GM23338 (cell line): ENCODE data around the gene TMPRSS2. TPM values are rescaled to one million over a fixed set of nuclear protein-coding genes. Genes with fewer than 3 reads are reported as not detected.

Source experiments
- ATAC-seq: fragments of 200-7000 bp; cut with Tn5 transposase; 3 replicates; pipeline ENCODE4 v1.9.1; 2020
- DNase-seq: peaks from one replicate; pipeline ENCODE4 v3.0.0-alpha.2; 2015; ENCODE audit warnings: low spot score
- H2AFZ ChIP-seq: fragments of 200-600 bp; sonication (generic); 2 replicates; pipeline ENCODE4 v1.8.0; 2016; ENCODE audit warnings: antibody characterized with exemption, mild to moderate bottlenecking, moderate library complexity
- H3F3A ChIP-seq: fragments of 200-600 bp; sonication (generic); replicated peaks from 2 replicates; pipeline ENCODE4 v1.8.0; 2017; ENCODE audit warnings: antibody characterized with exemption, mixed run types, low read depth
- H3K27ac ChIP-seq: fragments of 200-600 bp; sonication (generic); 2 replicates; pipeline ENCODE4 v1.6.1; 2016; ENCODE audit warnings: low read depth
- H3K27me3 ChIP-seq: fragments of 200-600 bp; sonication (generic); 2 replicates; pipeline ENCODE4 v1.8.0; 2016; ENCODE audit warnings: mild to moderate bottlenecking, mixed run types, moderate library complexity; ENCODE audit not compliant: insufficient read depth
- H3K36me3 ChIP-seq: fragments of 200-600 bp; sonication (generic); 2 replicates; pipeline ENCODE4 v1.8.0; 2016; ENCODE audit warnings: mild to moderate bottlenecking; ENCODE audit not compliant: insufficient read depth
- H3K4me1 ChIP-seq: fragments of 200-600 bp; sonication (generic); 2 replicates; pipeline ENCODE4 v1.8.0; 2016; ENCODE audit warnings: mild to moderate bottlenecking, moderate library complexity; ENCODE audit not compliant: insufficient read depth
- H3K4me2 ChIP-seq: fragments of 200-600 bp; sonication (generic); 2 replicates; pipeline ENCODE4 v1.7.1; 2017; ENCODE audit warnings: mixed run types
- H3K4me3 ChIP-seq: fragments of 200-600 bp; sonication (generic); 2 replicates; pipeline ENCODE4 v1.6.1; 2016; ENCODE audit warnings: mixed run types
- H3K79me2 ChIP-seq: fragments of 200-600 bp; sonication (generic); replicated peaks from 2 replicates; pipeline ENCODE4 v1.8.0; 2017; ENCODE audit warnings: mild to moderate bottlenecking; ENCODE audit not compliant: insufficient read depth
- H3K9me2 ChIP-seq: fragments of 200-600 bp; sonication (generic); 2 replicates; pipeline ENCODE4 v1.8.0; 2017; ENCODE audit not compliant: insufficient read depth
- H4K20me1 ChIP-seq: fragments of 200-600 bp; sonication (generic); replicated peaks from 2 replicates; pipeline ENCODE4 v1.8.0; 2017; ENCODE audit warnings: mild to moderate bottlenecking; ENCODE audit not compliant: insufficient read depth
- H3K27ac Mint-ChIP-seq: 2 replicates; pipeline ENCODE4 v1.8.0; 2020; ENCODE audit warnings: inconsistent platforms, mild to moderate bottlenecking, moderate library complexity, mixed read lengths
- H3K27me3 Mint-ChIP-seq: 3 replicates; pipeline ENCODE4 v1.8.0; 2022; ENCODE audit warnings: low read depth, mild to moderate bottlenecking, moderate library complexity, mixed read lengths, inconsistent platforms; ENCODE audit not compliant: insufficient read depth, poor library complexity
- H3K36me3 Mint-ChIP-seq: 3 replicates; pipeline ENCODE4 v1.8.0; 2021; ENCODE audit warnings: low read depth, mild to moderate bottlenecking, inconsistent platforms, moderate library complexity, mixed read lengths
- H3K4me1 Mint-ChIP-seq: 3 replicates; pipeline ENCODE4 v1.8.0; 2020; ENCODE audit warnings: mild to moderate bottlenecking, inconsistent platforms, mixed read lengths
- H3K4me3 Mint-ChIP-seq: 3 replicates; pipeline ENCODE4 v1.8.0; 2021; ENCODE audit warnings: moderate library complexity, mild to moderate bottlenecking, inconsistent platforms, mixed read lengths
- H3K9me3 Mint-ChIP-seq: 3 replicates; pipeline ENCODE4 v1.8.0; 2020; ENCODE audit warnings: moderate library complexity, mild to moderate bottlenecking, inconsistent platforms, mixed read lengths
- CREB1 ChIP-seq: fragments of 250-450 bp; sonication (Bioruptor Pico); IDR thresholded peaks from 2 replicates; pipeline ENCODE4 v1.5.0; 2020; ENCODE audit warnings: low read depth, mild to moderate bottlenecking, moderate library complexity
- EZH2 ChIP-seq: fragments of 200-600 bp; sonication (generic); IDR thresholded peaks from one replicate; pipeline ENCODE4 v1.8.0; 2017; ENCODE audit warnings: antibody characterized with exemption, mild to moderate bottlenecking, low read depth; ENCODE audit not compliant: unreplicated experiment
- POLR2AphosphoS5 ChIP-seq: IDR thresholded peaks from 2 replicates; pipeline ENCODE4 v1.6.1; 2016; ENCODE audit warnings: antibody characterized with exemption, low read depth
- polyA plus RNA-seq: library from polyadenylated mRNA; unstranded; fragments of >200 nt; fragmentation: Nextera tagmentation; extraction: Ambion mirVana; gene quantifications from 2 replicates; pipeline ENCODE4 v1.2.1, GENCODE V29; 2016
- total RNA-seq: library from RNA; depleted of rRNA; stranded (reverse); fragments of >200 nt; shearing (Covaris generic); gene quantifications from 2 replicates; pipeline ENCODE4 v1.2.3, GENCODE V29; 2014
- TF ChIP-seq, protein P1 (sequence below), 2 experiments: fragments of 200-600 bp in 1 of 2; sonication (generic) in 1 of 2; conservative IDR thresholded peaks; 2 replicates each; pipeline versions ENCODE4 v1.5.1 to v1.6.1; 2016 to 2017; ENCODE audit warnings: antibody characterized with exemption in 2 of 2, low read depth in 2 of 2, mild to moderate bottlenecking in 2 of 2, moderate library complexity in 1 of 2

The TMPRSS2 gene
- total and polyA plus RNA-seq, 2 experiments from 2014 or later, result 2.3 to 4.9 TPM

DNA sequence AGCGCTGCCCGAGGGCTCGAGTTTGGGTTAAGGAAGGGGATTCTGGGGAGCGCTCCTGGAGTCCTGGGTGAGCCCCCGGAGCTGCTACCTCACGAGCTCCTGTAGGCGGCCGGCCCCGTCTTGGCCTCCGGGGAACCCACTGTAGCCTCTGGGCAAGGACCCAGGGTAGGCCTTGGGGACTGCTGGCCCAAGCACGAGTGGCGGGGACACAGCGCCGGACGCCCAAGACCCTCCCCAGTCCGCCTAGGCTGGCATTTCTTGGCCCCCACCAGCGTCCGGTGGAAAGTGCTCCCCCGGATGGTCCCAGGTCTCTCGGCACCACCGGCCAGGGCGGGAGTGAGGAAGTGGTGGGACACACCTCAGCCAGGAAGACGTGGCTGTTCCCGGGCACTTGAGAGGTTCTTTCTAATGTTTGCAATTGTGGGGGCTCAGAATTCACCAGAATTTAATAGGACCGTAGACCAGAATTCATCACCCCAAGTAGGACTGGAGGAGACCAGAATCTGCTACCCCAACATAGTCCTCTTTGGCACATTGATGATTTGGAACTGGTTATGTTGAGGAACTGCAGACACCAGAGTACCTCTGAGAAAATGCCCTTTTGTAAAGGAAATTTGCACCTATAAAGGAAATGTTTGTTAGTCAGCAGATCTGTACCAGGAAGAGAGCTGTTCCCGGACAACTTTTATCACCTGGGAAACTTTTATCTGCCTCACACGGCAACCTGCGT, 622 bp upstream of the TMPRSS2 start:
- H3F3A ChIP-seq, result 0 out of 2 replicates have a peak, but pooled peaks cover 4% of the 10 kb centered on the region
- H3K4me1 ChIP-seq, result peaks cover 16% of the 10 kb centered on the region
- Mint-ChIP-seq H3K4me1 (peaks cover 16% of the 10 kb centered on the region), H3K4me3 (peak overlapping the region; percentile 70), H3K36me3 (no peaks in the 10 kb centered on the region), H3K27ac (no peak overlapping the region), H3K9me3 (no peaks in the 10 kb centered on the region), H3K27me3 (peaks cover 37% of the 10 kb centered on the region)
- ATAC-seq (peak; percentile 13), DNase-seq (peak; percentile 65)
- peak overlapping the region; percentile 83 for H3K4me3 ChIP-seq
- H3K4me2 ChIP-seq, result peak overlapping the region; percentile 84
- H4K20me1 ChIP-seq, result peaks cover 3% of the 10 kb centered on the region; the same call in 1 of the 2 replicates
- no peaks in the 10 kb centered on the region for H3K9me2 ChIP-seq
- no peak overlapping the region for H3K27ac ChIP-seq
- H3K36me3 ChIP-seq, result no peaks in the 10 kb centered on the region
- peak overlapping the region; percentile 84 for H2AFZ ChIP-seq
- peaks cover 44% of the 10 kb centered on the region for H3K27me3 ChIP-seq
- 0 out of 2 replicates have a peak, but pooled peaks cover 3% of the 10 kb centered on the region for H3K79me2 ChIP-seq
- TF ChIP-seq, protein P1, sequence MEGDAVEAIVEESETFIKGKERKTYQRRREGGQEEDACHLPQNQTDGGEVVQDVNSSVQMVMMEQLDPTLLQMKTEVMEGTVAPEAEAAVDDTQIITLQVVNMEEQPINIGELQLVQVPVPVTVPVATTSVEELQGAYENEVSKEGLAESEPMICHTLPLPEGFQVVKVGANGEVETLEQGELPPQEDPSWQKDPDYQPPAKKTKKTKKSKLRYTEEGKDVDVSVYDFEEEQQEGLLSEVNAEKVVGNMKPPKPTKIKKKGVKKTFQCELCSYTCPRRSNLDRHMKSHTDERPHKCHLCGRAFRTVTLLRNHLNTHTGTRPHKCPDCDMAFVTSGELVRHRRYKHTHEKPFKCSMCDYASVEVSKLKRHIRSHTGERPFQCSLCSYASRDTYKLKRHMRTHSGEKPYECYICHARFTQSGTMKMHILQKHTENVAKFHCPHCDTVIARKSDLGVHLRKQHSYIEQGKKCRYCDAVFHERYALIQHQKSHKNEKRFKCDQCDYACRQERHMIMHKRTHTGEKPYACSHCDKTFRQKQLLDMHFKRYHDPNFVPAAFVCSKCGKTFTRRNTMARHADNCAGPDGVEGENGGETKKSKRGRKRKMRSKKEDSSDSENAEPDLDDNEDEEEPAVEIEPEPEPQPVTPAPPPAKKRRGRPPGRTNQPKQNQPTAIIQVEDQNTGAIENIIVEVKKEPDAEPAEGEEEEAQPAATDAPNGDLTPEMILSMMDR (conservative IDR thresholded peaks at IDR 0.05; ENCODE audit: low read depth in 2 of 2), result 0 out of 4 replicates have a peak, but pooled peaks of 1 of the 2 experiments have one; percentile 15
- TF ChIP-seq CREB1 (CRISPR knock-in tag), result no peak

DNA sequence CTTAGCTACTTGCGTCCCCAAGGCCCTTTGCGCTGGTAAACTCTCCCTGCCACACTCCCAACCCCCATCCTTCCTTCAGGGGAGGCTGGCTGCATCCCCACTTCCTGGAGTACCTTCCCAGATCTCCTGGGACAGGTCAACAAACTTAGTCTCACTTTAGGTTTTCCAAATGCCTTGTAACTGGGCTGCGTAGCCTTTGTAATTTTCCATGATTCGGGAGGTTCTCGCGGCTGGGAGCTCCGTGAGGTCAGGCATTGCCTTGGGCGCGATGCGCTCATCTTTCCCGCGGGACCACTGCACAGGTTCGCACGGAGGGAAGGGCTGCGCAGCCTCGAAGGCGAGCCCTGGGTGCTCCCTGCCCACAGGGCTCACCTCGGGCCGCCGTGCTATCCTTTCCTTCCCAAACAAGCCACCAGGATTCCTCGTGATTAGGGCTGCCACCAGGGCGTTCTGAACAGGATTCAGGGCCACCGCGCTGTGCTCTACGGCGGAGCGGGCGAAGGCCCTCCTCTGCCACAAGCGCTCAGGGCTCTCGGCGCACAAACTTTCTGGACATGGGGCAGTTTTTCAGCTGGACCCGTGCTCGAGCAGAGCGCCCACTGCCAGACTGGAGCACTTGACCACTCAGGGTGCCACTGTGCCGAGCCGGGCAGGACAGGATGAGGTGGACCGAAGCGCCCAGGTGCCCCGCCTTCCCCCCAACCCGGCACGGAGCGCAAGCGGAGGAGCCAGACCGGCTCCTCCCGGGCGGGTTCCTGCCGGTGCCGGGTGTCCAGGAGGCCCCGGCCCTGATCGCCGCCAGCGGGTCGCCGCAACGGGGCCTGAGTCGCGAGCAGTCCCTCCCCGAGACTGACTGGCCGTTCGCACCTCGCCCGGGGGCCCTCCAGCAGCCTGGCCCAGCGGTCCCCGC, 1.1 kb downstream of the TMPRSS2 start:
- Histone ChIP-seq H3K4me1 (peaks cover 16% of the 10 kb centered on the region), H3F3A (0 out of 2 replicates have a peak, but pooled peaks cover 4% of the 10 kb centered on the region), H4K20me1 (peaks cover 3% of the 10 kb centered on the region; the same call in 1 of the 2 replicates), H2AFZ (peak overlapping the region; percentile 96), H3K36me3 (no peaks in the 10 kb centered on the region), H3K27me3 (peaks cover 44% of the 10 kb centered on the region), H3K9me2 (no peaks in the 10 kb centered on the region), H3K4me3 (peak overlapping the region; percentile 83), H3K79me2 (0 out of 2 replicates have a peak, but pooled peaks cover 3% of the 10 kb centered on the region), H3K4me2 (peak overlapping the region; percentile 95), H3K27ac (no peak overlapping the region)
- Mint-ChIP-seq H3K36me3 (no peaks in the 10 kb centered on the region), H3K4me3 (peak overlapping the region; percentile 83), H3K9me3 (no peaks in the 10 kb centered on the region), H3K27me3 (peaks cover 40% of the 10 kb centered on the region), H3K27ac (no peak overlapping the region), H3K4me1 (peaks cover 18% of the 10 kb centered on the region)
- TF ChIP-seq EZH2, result peak; percentile 26
- no peak for TF ChIP-seq POLR2AphosphoS5
- peak; percentile 47 for ATAC-seq
- DNase-seq, result peak; percentile 63
